GM12878 (cell line): ENCODE data around the gene FOXO1. TPM values are rescaled to one million over a fixed set of nuclear protein-coding genes. Genes with fewer than 3 reads are reported as not detected.
A peak's percentile ranks its signal among the peaks of the same experiment; 100 is the strongest.

ENCODE experiments used
- ATAC-seq: fragments of 200-7000 bp; cut with Tn5 transposase; 3 replicates; pipeline ENCODE4 v1.9.1; 2020; ENCODE audit warnings: mild to moderate bottlenecking, moderate library complexity
- BruUV-seq: library from RNA; stranded (reverse); fragments of 400-500 nt; replicated peaks from 2 replicates; lab custom pipeline; 2021; lab: Mats Ljungman, UMichigan
- CTCF ChIA-PET: fragments of 300-600 bp; sonication (Branson Sonifier 250); formaldehyde crosslinking; extraction: SDS; loops from one replicate; lab custom pipeline; 2021; ENCODE audit warnings: inconsistent platforms; lab: Yijun Ruan, JAX
- POLR2A ChIA-PET: fragments of 350-600 bp; formaldehyde crosslinking; extraction: SDS; loops from one replicate; lab custom pipeline; 2021; ENCODE audit warnings: inconsistent platforms; lab: Charles Lee
- RAD21 ChIA-PET: fragments of 300-600 bp; sonication (Branson Sonifier 250); formaldehyde crosslinking; loops from one replicate; lab custom pipeline; 2023; ENCODE audit warnings: antibody characterized with exemption; ENCODE audit not compliant: unreplicated experiment; lab: Charles Lee
- SMC1A ChIA-PET: fragments of 300-600 bp; sonication (Branson Sonifier 250); formaldehyde crosslinking; loops from one replicate; lab custom pipeline; 2023; ENCODE audit not compliant: unreplicated experiment, uncharacterized antibody; lab: Charles Lee
- DNase-seq: peaks from one replicate; pipeline ENCODE4 v3.0.0-alpha.2; 2011; ENCODE audit warnings: low read depth, low spot score
- FAIRE-seq: peaks from 3 replicates; lab custom pipeline; 2011; peaks lifted over from hg19 to GRCh38; lab: Jason Lieb, UNC
- H2AFZ ChIP-seq: 2 replicates; pipeline ENCODE4 v1.6.0; 2011; ENCODE audit warnings: low read depth, low read length, control low read depth; ENCODE audit not compliant: control insufficient read depth
- H3K27ac ChIP-seq: 2 replicates; pipeline ENCODE4 v1.5.1; 2011; ENCODE audit warnings: control low read depth; ENCODE audit not compliant: control insufficient read depth, insufficient read depth
- H3K27me3 ChIP-seq, 2 experiments: replicated peaks in 1 of 2; 2 replicates each; pipeline versions ENCODE4 v1.6.0 to v1.6.1; 2011; ENCODE audit warnings: low read length in 1 of 2; ENCODE audit not compliant: control insufficient read depth in 2 of 2, insufficient read depth in 2 of 2
- H3K36me3 ChIP-seq, 2 experiments: 2 replicates each; pipeline ENCODE4 v1.5.1; 2011; ENCODE audit warnings: low read length in 1 of 2; ENCODE audit not compliant: control insufficient read depth in 2 of 2, insufficient read depth in 2 of 2
- H3K4me1 ChIP-seq: 2 replicates; pipeline ENCODE4 v1.6.1; 2011; ENCODE audit warnings: mild to moderate bottlenecking, low read length, moderate library complexity, mixed read lengths; ENCODE audit not compliant: control insufficient read depth, insufficient read depth
- H3K4me2 ChIP-seq: 2 replicates; pipeline ENCODE4 v1.6.0; 2011; ENCODE audit warnings: control low read depth; ENCODE audit not compliant: control insufficient read depth, insufficient read depth
- H3K4me3 ChIP-seq: fragments of 200-600 bp; sonication (generic); 2 replicates; pipeline ENCODE4 v1.5.1; 2016
- H3K79me2 ChIP-seq: 2 replicates; pipeline ENCODE4 v1.6.0; 2011; ENCODE audit warnings: low read length; ENCODE audit not compliant: control insufficient read depth, insufficient read depth
- H3K9ac ChIP-seq: 2 replicates; pipeline ENCODE4 v1.8.0; 2011; ENCODE audit warnings: low read length, control low read depth, mixed read lengths; ENCODE audit not compliant: control insufficient read depth, insufficient read depth
- H3K9me3 ChIP-seq: replicated peaks from 3 replicates; pipeline ENCODE4 v1.5.1; 2011; ENCODE audit warnings: mild to moderate bottlenecking, low read length; ENCODE audit not compliant: control insufficient read depth, insufficient read depth
- H4K20me1 ChIP-seq: 2 replicates; pipeline ENCODE4 v1.6.0; 2011; ENCODE audit not compliant: control insufficient read depth, insufficient read depth
- BACH1 ChIP-seq: fragments of 450-650 bp; IDR thresholded peaks from 2 replicates; pipeline ENCODE4 v1.6.1; 2017; ENCODE audit warnings: mild to moderate bottlenecking, borderline replicate concordance
- CHD1 ChIP-seq: IDR thresholded peaks from 2 replicates; pipeline ENCODE4 v1.6.1; 2012; ENCODE audit warnings: low read depth, low read length, improper control_type of control experiment
- CREB1 ChIP-seq: IDR thresholded peaks from 2 replicates; pipeline ENCODE4 v1.6.1; 2012; ENCODE audit warnings: low read depth, mild to moderate bottlenecking, inconsistent platforms
- KAT2A ChIP-seq: conservative IDR thresholded peaks from 2 replicates; pipeline ENCODE4 v1.6.1; 2011; ENCODE audit warnings: low read depth, low read length; ENCODE audit not compliant: control insufficient read depth
- LARP7 ChIP-seq: fragments of 450-650 bp; IDR thresholded peaks from 2 replicates; pipeline ENCODE4 v1.6.1; 2017; ENCODE audit warnings: mild to moderate bottlenecking
- MYB ChIP-seq: fragments of 150-350 bp; IDR thresholded peaks from 2 replicates; pipeline ENCODE4 v1.6.1; 2014; ENCODE audit warnings: mild to moderate bottlenecking, low read depth, low read length, borderline replicate concordance
- POLR2A ChIP-seq: IDR thresholded peaks from 2 replicates; pipeline ENCODE4 v1.6.1; 2011; ENCODE audit warnings: low read depth, mild to moderate bottlenecking, low read length
- POLR2AphosphoS5 ChIP-seq: IDR thresholded peaks from 2 replicates; pipeline ENCODE4 v1.6.1; 2011; ENCODE audit warnings: mild to moderate bottlenecking, low read length, inconsistent platforms
- SUZ12 ChIP-seq: fragments of 200-600 bp; sonication (generic); IDR thresholded peaks from one replicate; pipeline ENCODE4 v1.6.1; 2018; ENCODE audit warnings: antibody characterized with exemption, mild to moderate bottlenecking; ENCODE audit not compliant: unreplicated experiment
- ZNF687 ChIP-seq: fragments of 450-650 bp; IDR thresholded peaks from 2 replicates; pipeline ENCODE4 v1.6.1; 2017; ENCODE audit warnings: mild to moderate bottlenecking, moderate library complexity
- WGBS: methylation state at CpG from one replicate; pipeline ENCODE4 v1.1.6; 2016; ENCODE audit warnings: low lambda C conversion rate; ENCODE audit not compliant: insufficient replicate concordance, insufficient coverage; ENCODE audit errors: missing lambda C conversion rate; 5-methylcytosine and 5-hydroxymethylcytosine counted together
- in situ Hi-C: fragments of 300-500 bp; cut with MboI; formaldehyde crosslinking; loops from 9 replicates; pipeline ENCODE4 v1.14.3; 2018; ENCODE audit warnings: mixed read lengths
- intact Hi-C: fragments of 100-400 bp; cut with micrococcal nuclease; formaldehyde crosslinking; loops from one replicate; pipeline ENCODE4 v1.14.2; 2022; ENCODE audit not compliant: unreplicated experiment
- polyA plus RNA-seq, 11 experiments: library from polyadenylated mRNA; depleted of rRNA in 4 of 11; unstranded in 6 of 11; stranded (reverse) in 5 of 11; fragments of >200 nt; fragmentation: Nextera tagmentation in 4 of 11; fragmentation: Illumina TruSeq in 1 of 11; extraction: Ambion mirVana in 4 of 11; extraction: Trizol in 1 of 11; gene quantifications; 1 replicate in 1 of 11; 2 replicates in 10 of 11; pipeline versions ENCODE4 v1.2.1 to v1.2.3, GENCODE V29; 2011 to 2016; ENCODE audit warnings: inconsistent platforms in 2 of 11, missing spikeins in 2 of 11, low read depth in 1 of 11
- total RNA-seq, 4 experiments: library from RNA; depleted of rRNA in 3 of 4; stranded (reverse); fragments of >200 nt in 3 of 4; fragmentation: Illumina TruSeq in 1 of 4; extraction: Trizol in 1 of 4; gene quantifications; 2 replicates each; pipeline versions ENCODE4 v1.2.1 to v1.2.3, GENCODE V29; 2013 to 2021
- TF ChIP-seq, protein P1 (sequence below): IDR thresholded peaks from 2 replicates; pipeline ENCODE4 v1.6.1; 2012; ENCODE audit warnings: low read depth, low read length, improper control_type of control experiment

FOXO1 gene
- total and polyA plus RNA-seq, 10 of the 15 experiments (the other 5 are each of a cell fraction or from before 2014, with no cell fraction given): 0.58 to 8.3 (median 0.88) TPM

DNA sequence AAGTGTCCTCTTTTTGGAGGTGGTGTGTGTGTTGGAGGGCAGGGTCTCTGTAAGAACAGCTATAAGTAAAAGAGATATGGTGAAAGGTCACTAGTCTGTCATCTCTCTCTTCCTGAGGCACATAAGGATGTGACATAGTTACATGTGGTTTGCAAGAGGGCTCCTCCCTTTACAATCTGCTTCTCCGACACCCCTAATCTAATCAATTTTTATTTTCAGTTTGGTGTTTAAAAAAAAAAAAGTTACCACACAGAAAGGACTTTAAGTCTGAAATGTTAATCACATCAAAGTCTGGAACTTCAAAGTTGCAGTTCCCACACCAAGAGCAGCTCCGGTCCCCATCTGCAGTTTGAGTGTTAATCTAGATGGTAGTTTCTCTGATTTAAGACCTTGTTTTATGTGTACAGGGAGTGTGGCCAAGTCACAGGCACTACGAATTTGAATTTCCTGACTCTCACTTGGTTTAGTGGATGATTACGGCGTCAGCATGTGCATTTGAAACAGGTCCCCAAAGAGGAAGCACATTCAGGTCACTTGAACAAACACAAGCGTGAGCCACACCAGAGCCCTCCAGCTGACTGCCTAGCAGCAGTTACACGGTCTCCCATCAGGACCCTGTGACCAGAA lies 53.1 kb downstream of the FOXO1 start:
- Histone ChIP-seq H3K4me1 (peaks cover 19% of the 10 kb centered on the region), H3K9me3 (no peaks in the 10 kb centered on the region; the same call in 2 of the 3 replicates), H3K4me3 (peak overlapping the region; percentile 25; the same call in 1 of the 2 replicates), H3K4me2 (peak overlapping the region; percentile 44; the same call in 1 of the 2 replicates), H3K9ac (0 out of 2 replicates have a peak overlapping the region, but pooled peaks have one; percentile 22), H4K20me1 (peaks cover 3% of the 10 kb centered on the region), H3K27me3 (no peaks in the 10 kb centered on the region), H2AFZ (no peak overlapping the region), H3K27ac (peak overlapping the region; percentile 29)
- BruUV-seq: no TSS peak
- peak; percentile 89 for ATAC-seq
- intact Hi-C loops: no loop called here
- ChIA-PET RAD21 (interaction anchor here (0.8 to 1.7 kb wide), 2 partner anchors 40 to 113 kb away, joined by 4 read pairs; no protein-coding TSS in a partner anchor), CTCF (interaction anchor here (0.6 to 1.5 kb wide), 2 partner anchors 9 to 102 kb away, joined by 3 read pairs; no protein-coding TSS in a partner anchor)
- TF ChIP-seq KAT2A (no peak), POLR2A (peak; percentile 55), POLR2AphosphoS5 (0 out of 2 replicates have a peak, but pooled peaks have one; percentile 29), CREB1 (peak; percentile 23; the same call in 1 of the 2 replicates)
- TF ChIP-seq, all 136 proteins: peak for 3
- WGBS: 13% methylated on average over 7 of the region's 7 CpGs
- peak; percentile 84 for FAIRE-seq
- in situ Hi-C loops: no loop called here
- DNase-seq: peak; percentile 64
- ChIA-PET SMC1A (interaction anchor here (0.6 to 1.5 kb wide), 4 partner anchors 9 to 858 kb away, joined by 3 to 5 read pairs (median 4); no protein-coding TSS in a partner anchor), POLR2A (no interaction called here)
- Histone ChIP-seq H3K79me2 (peaks cover 21% of the 10 kb centered on the region), H3K36me3 (0 out of 4 replicates have a peak, but pooled peaks cover 0 to 2% of the 10 kb centered on the region in 2 experiments)

GRCh38 chr13:40612041-40612440 lies 54.4 kb downstream of the FOXO1 start:
- peaks cover 0 to 2% of the 10 kb centered on the region in 2 experiments; a peak in 1 of 4 replicates for H3K36me3 ChIP-seq
- 79% methylated on average over 2 of the region's 2 CpGs for WGBS
- intact Hi-C loops: no loop called here
- DNase-seq: no peak
- H2AFZ ChIP-seq: no peak overlapping the region
- H3K79me2 ChIP-seq: peaks cover 21% of the 10 kb centered on the region
- no peaks in the 10 kb centered on the region for H3K27me3 ChIP-seq
- peaks cover 2% of the 10 kb centered on the region; the same call in 1 of the 3 replicates for H3K9me3 ChIP-seq
- ATAC-seq: no peak
- no peak overlapping the region for H3K4me2 ChIP-seq
- ChIA-PET RAD21 (no interaction called here), SMC1A (no interaction called here), CTCF (interaction anchor here (0.9 to 1.5 kb wide), 4 partner anchors 9 to 16 kb away, joined by 3 to 4 read pairs (median 3); no protein-coding TSS in a partner anchor), POLR2A (no interaction called here)
- no peak overlapping the region for H3K4me3 ChIP-seq
- H4K20me1 ChIP-seq: peaks cover 3% of the 10 kb centered on the region
- in situ Hi-C loops: no loop called here
- BruUV-seq: no TSS peak
- no peak overlapping the region for H3K9ac ChIP-seq
- peaks cover 19% of the 10 kb centered on the region for H3K4me1 ChIP-seq
- H3K27ac ChIP-seq: no peak overlapping the region
- no peak for FAIRE-seq
- TF ChIP-seq MYB (no peak), BACH1 (no peak), CHD1 (no peak), SUZ12 (no peak), ZNF687 (no peak), LARP7 (no peak)
- TF ChIP-seq, protein P1, sequence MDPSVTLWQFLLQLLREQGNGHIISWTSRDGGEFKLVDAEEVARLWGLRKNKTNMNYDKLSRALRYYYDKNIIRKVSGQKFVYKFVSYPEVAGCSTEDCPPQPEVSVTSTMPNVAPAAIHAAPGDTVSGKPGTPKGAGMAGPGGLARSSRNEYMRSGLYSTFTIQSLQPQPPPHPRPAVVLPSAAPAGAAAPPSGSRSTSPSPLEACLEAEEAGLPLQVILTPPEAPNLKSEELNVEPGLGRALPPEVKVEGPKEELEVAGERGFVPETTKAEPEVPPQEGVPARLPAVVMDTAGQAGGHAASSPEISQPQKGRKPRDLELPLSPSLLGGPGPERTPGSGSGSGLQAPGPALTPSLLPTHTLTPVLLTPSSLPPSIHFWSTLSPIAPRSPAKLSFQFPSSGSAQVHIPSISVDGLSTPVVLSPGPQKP: no peak
